ENCODE results near the gene SRMS. TPM values are rescaled to one million over a fixed set of nuclear protein-coding genes. Genes with fewer than 3 reads are reported as not detected.

Gene SRMS
- total RNA-seq, 1 experiment from 2014 or later: 0.79 TPM

GRCh38 chr20:63565021-63565698 is 17.6 kb upstream of the SRMS start:
- Histone ChIP-seq H3K4me1 (ENCODE audit: insufficient read depth, low read length) (no peaks in the 10 kb centered on the region), H2BK20ac (ENCODE audit: low read depth, low read length, poor library complexity, severe bottlenecking) (no peak overlapping the region), H2BK12ac (ENCODE audit: insufficient read length, low read depth, low read length) (no peak overlapping the region), H3K56ac (ENCODE audit: insufficient read length, low read depth, low read length) (no peak overlapping the region), H3K27me3 (ENCODE audit: insufficient read depth, low read length) (no peaks in the 10 kb centered on the region), H3K18ac (ENCODE audit: insufficient read length, low read depth, low read length) (no peak overlapping the region), H3K14ac (ENCODE audit: insufficient read depth, low read length) (no peak overlapping the region; the same call in 1 of the 2 replicates), H3K4ac (ENCODE audit: low read depth, low read length) (no peak overlapping the region), H3K23me2 (ENCODE audit: insufficient read length, low read depth, low read length, poor library complexity, severe bottlenecking) (no peaks in the 10 kb centered on the region), H3K79me1 (ENCODE audit: insufficient read depth, low read depth, low read length, poor library complexity, severe bottlenecking) (no peaks in the 10 kb centered on the region), H4K91ac (ENCODE audit: insufficient read length, low read depth, low read length) (no peak overlapping the region), H4K20me1 (ENCODE audit: control insufficient read depth, insufficient read depth, insufficient read length) (no peaks in the 10 kb centered on the region), H3K4me2 (ENCODE audit: insufficient read depth, insufficient read length, low read length) (no peak overlapping the region), H3T11ph (ENCODE audit: low read length) (no peak overlapping the region), H3K27ac (ENCODE audit: insufficient read length, low read depth, low read length) (no peak overlapping the region), H2AFZ (ENCODE audit: low read length) (no peak overlapping the region), H2BK15ac (ENCODE audit: low read depth, low read length) (no peak overlapping the region), H3K9ac (ENCODE audit: extremely low read depth, insufficient read length, low read length) (no peak overlapping the region), H2BK5ac (ENCODE audit: insufficient read length, low read length) (no peak overlapping the region), H2BK120ac (ENCODE audit: low read depth, low read length, poor library complexity, severe bottlenecking) (no peak overlapping the region), H4K8ac (replicated peaks; ENCODE audit: insufficient read length, low read depth, low read length) (no peak overlapping the region), H3K79me2 (ENCODE audit: insufficient read depth, low read length) (no peaks in the 10 kb centered on the region), H2AK5ac (ENCODE audit: insufficient read length, low read length) (no peak overlapping the region), H3K9me3 (ENCODE audit: control insufficient read depth, low read depth, low read length) (no peaks in the 10 kb centered on the region), H3K23ac (ENCODE audit: insufficient read length, low read depth, low read length) (no peak overlapping the region), H4K5ac (ENCODE audit: insufficient read length, low read depth, low read length) (no peak overlapping the region)
- Mint-ChIP-seq H3K4me3 (no peak overlapping the region), H3K9me3 (no peaks in the 10 kb centered on the region), H3K27me3 (ENCODE audit: low read depth) (no peaks in the 10 kb centered on the region), H3K4me1 (no peaks in the 10 kb centered on the region), H3K36me3 (ENCODE audit: insufficient read depth in 1 of 3, low read depth in 3 of 3) (peaks cover 3 to 5% (median 4%) of the 10 kb centered on the region in 3 experiments; a peak in 6 of 7 replicates), H3K27ac (no peak overlapping the region)
- WGBS (ENCODE audit: extremely low coverage, insufficient read length, low lambda C conversion rate): no CpG with 5 or more reads among the region's 61 CpGs
- TF ChIP-seq CTCF (conservative IDR thresholded peaks at IDR 0.05): no peak
- no peak for DNase-seq

Data from H9 (cell line).